Measurements from ENCODE around the gene SORCS1. TPM values are rescaled to one million over a fixed set of nuclear protein-coding genes. Genes with fewer than 3 reads are reported as not detected.

The SORCS1 gene
- total RNA-seq, 1 experiment from 2014 or later: not detected

DNA sequence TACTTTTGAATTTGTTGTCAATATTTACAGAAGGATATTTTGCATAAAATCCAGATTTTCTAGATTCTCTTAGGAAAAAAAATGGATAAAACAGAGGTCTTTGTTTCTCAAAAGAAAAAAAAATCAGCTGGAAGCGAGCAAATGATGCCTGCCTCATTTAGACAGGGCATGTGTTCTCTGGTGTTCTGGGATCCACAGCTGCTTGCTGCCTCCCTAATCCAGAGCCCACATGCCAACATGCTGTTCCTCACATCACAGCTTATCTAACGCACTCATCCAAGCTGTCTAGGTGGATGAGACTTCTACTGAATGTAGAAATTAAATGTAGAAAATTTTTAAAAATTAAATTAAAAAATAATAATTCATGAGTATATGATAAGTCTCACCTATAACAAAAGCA lies 630.1 kb downstream of the SORCS1 start:
- H3K4me3 ChIP-seq: no peak overlapping the region
- H3F3A ChIP-seq (ENCODE audit: insufficient read depth, low read depth): no peaks in the 10 kb centered on the region
- DNase-seq: no peak
- H3K4me2 ChIP-seq: no peak overlapping the region
- no peak overlapping the region for H2AFZ ChIP-seq
- H3K9me3 ChIP-seq (ENCODE audit: insufficient read depth, low read depth): no peaks in the 10 kb centered on the region
- no TSS peak for BruUV-seq (replicated peaks)
- no peaks in the 10 kb centered on the region for H3K9me2 ChIP-seq (ENCODE audit: insufficient read depth)
- CTCF ChIA-PET: no interaction called here
- H3K27me3 ChIP-seq (ENCODE audit: insufficient read depth, low read depth): no peaks in the 10 kb centered on the region
- no peaks in the 10 kb centered on the region for H3K36me3 ChIP-seq (ENCODE audit: low read depth)
- POLR2A ChIA-PET (ENCODE audit: unreplicated experiment): interaction anchor here (0.7 kb wide), 1 partner anchor 85 kb away, joined by 3 read pairs; no protein-coding TSS in a partner anchor
- intact Hi-C loops (cut with micrococcal nuclease; ENCODE audit: unreplicated experiment): no loop called here
- no peak overlapping the region for H3K27ac ChIP-seq
- H3K4me1 ChIP-seq (replicated peaks; ENCODE audit: insufficient read depth): no peaks in the 10 kb centered on the region
- TF ChIP-seq, protein P1, sequence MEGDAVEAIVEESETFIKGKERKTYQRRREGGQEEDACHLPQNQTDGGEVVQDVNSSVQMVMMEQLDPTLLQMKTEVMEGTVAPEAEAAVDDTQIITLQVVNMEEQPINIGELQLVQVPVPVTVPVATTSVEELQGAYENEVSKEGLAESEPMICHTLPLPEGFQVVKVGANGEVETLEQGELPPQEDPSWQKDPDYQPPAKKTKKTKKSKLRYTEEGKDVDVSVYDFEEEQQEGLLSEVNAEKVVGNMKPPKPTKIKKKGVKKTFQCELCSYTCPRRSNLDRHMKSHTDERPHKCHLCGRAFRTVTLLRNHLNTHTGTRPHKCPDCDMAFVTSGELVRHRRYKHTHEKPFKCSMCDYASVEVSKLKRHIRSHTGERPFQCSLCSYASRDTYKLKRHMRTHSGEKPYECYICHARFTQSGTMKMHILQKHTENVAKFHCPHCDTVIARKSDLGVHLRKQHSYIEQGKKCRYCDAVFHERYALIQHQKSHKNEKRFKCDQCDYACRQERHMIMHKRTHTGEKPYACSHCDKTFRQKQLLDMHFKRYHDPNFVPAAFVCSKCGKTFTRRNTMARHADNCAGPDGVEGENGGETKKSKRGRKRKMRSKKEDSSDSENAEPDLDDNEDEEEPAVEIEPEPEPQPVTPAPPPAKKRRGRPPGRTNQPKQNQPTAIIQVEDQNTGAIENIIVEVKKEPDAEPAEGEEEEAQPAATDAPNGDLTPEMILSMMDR (conservative IDR thresholded peaks at IDR 0.05): no peak
- no peak for TF ChIP-seq EZH2 (IDR thresholded peaks at IDR 0.05; ENCODE audit: low read depth)
- H4K20me1 ChIP-seq (ENCODE audit: insufficient read depth): no peaks in the 10 kb centered on the region
- H3K79me2 ChIP-seq (ENCODE audit: low read depth): no peaks in the 10 kb centered on the region

DNA sequence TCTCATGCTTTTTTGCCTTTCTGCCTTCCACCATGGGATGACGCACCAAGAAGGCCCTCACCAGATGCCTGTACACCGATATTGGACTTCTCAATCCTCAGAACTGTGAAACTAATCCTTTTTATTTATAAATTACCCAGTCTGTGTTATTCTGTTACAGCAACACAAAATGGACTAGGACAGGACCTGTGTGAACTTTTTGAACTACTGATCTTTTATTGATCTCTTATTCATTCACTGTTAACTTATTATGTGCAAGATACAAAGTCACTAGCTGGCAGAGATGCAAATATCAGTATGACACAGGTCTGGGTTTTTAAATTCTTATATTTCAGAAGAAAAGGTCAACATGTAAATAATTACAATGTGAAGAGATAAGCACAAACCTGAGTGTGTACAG lies 635.8 kb downstream of the SORCS1 start:
- H3K36me3 ChIP-seq (ENCODE audit: low read depth): no peaks in the 10 kb centered on the region
- H3K79me2 ChIP-seq (ENCODE audit: low read depth): no peaks in the 10 kb centered on the region
- H3K4me2 ChIP-seq: no peak overlapping the region
- no peak overlapping the region for H3K27ac ChIP-seq
- no peak for TF ChIP-seq EZH2 (IDR thresholded peaks at IDR 0.05; ENCODE audit: low read depth)
- TF ChIP-seq, protein P1 (conservative IDR thresholded peaks at IDR 0.05): no peak
- no peaks in the 10 kb centered on the region for H3F3A ChIP-seq (ENCODE audit: insufficient read depth, low read depth)
- H3K9me3 ChIP-seq (ENCODE audit: insufficient read depth, low read depth): no peaks in the 10 kb centered on the region
- no peaks in the 10 kb centered on the region for H3K27me3 ChIP-seq (ENCODE audit: insufficient read depth, low read depth)
- no peaks in the 10 kb centered on the region for H3K9me2 ChIP-seq (ENCODE audit: insufficient read depth)
- intact Hi-C loops (cut with micrococcal nuclease; ENCODE audit: unreplicated experiment): no loop called here
- BruUV-seq (replicated peaks): no TSS peak
- POLR2A ChIA-PET (ENCODE audit: unreplicated experiment): no interaction called here
- no peaks in the 10 kb centered on the region for H3K4me1 ChIP-seq (replicated peaks; ENCODE audit: insufficient read depth)
- no peak for DNase-seq
- CTCF ChIA-PET: no interaction called here
- H4K20me1 ChIP-seq (ENCODE audit: insufficient read depth): no peaks in the 10 kb centered on the region
- no peak overlapping the region for H2AFZ ChIP-seq
- H3K4me3 ChIP-seq: no peak overlapping the region

DNA sequence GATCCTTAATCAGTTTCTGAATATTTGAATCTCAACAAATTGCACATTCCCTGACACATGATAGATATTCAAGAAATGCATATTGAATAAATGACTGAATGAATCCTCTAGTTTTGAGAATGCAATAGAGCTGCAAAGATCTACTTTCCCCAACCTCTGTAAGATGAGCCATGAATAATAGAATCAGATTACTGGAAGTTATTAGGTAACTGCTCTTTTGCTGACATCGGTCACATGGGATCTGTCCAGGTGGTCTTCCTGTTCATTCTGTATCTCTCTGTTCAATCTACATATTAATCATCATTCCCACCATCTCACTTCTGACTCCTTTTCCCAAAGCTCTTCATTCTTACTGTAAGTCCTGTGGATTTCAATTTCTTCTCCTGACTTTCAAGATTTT lies 638.7 kb downstream of the SORCS1 start:
- Histone ChIP-seq H3K79me2 (ENCODE audit: low read depth) (no peaks in the 10 kb centered on the region), H3K36me3 (ENCODE audit: low read depth) (no peaks in the 10 kb centered on the region), H3K4me1 (replicated peaks; ENCODE audit: insufficient read depth) (no peaks in the 10 kb centered on the region), H3K9me3 (ENCODE audit: insufficient read depth, low read depth) (no peaks in the 10 kb centered on the region), H2AFZ (no peak overlapping the region), H3K4me2 (no peak overlapping the region), H3K4me3 (no peak overlapping the region), H3F3A (ENCODE audit: insufficient read depth, low read depth) (no peaks in the 10 kb centered on the region), H3K27me3 (ENCODE audit: insufficient read depth, low read depth) (no peaks in the 10 kb centered on the region), H3K27ac (no peak overlapping the region), H4K20me1 (ENCODE audit: insufficient read depth) (no peaks in the 10 kb centered on the region), H3K9me2 (ENCODE audit: insufficient read depth) (no peaks in the 10 kb centered on the region)
- POLR2A ChIA-PET (ENCODE audit: unreplicated experiment): no interaction called here
- TF ChIP-seq, protein P1 (conservative IDR thresholded peaks at IDR 0.05): no peak
- TF ChIP-seq EZH2 (IDR thresholded peaks at IDR 0.05; ENCODE audit: low read depth): no peak
- intact Hi-C loops (cut with micrococcal nuclease; ENCODE audit: unreplicated experiment): no loop called here
- DNase-seq: no peak
- CTCF ChIA-PET: no interaction called here
- no TSS peak for BruUV-seq (replicated peaks)

Measured in PC-9 (cell line).